K562 (cell line): ENCODE measurements around the gene IQGAP3. TPM values are rescaled to one million over a fixed set of nuclear protein-coding genes. Genes with fewer than 3 reads are reported as not detected.

ENCODE experiments used
- ATAC-seq: fragments of 200-7000 bp; cut with Tn5 transposase; 3 replicates; pipeline ENCODE4 v1.9.1; 2020; ENCODE audit warnings: moderate library complexity
- BruUV-seq: library from RNA; stranded (reverse); fragments of 400-500 nt; replicated peaks from 2 replicates; lab custom pipeline; 2021; lab: Mats Ljungman, UMichigan
- CTCF ChIA-PET: fragments of 300-600 bp; formaldehyde crosslinking; extraction: SDS; loops from one replicate; lab custom pipeline; 2021; ENCODE audit warnings: low intra/inter-chr PET ratio; lab: Yijun Ruan, JAX
- POLR2A ChIA-PET: fragments of 300-600, 350-650 bp; sonication (Branson Sonifier 250); formaldehyde crosslinking; extraction: SDS; loops from one replicate; lab custom pipeline; 2021; ENCODE audit warnings: antibody characterized with exemption, inconsistent platforms; lab: Yijun Ruan, JAX
- DNase-seq, 4 experiments: peaks; one replicate each; pipeline versions ENCODE4 v3.0.0 to v3.0.0-alpha.2; 2011 to 2018; ENCODE audit warnings: low spot score in 3 of 4, mixed read lengths in 3 of 4; ENCODE audit errors: extremely low read depth in 1 of 4
- FAIRE-seq: peaks from 2 replicates; lab custom pipeline; 2011; peaks lifted over from hg19 to GRCh38; lab: Jason Lieb, UNC
- H2AFZ ChIP-seq: 2 replicates; pipeline ENCODE4 v1.6.0; 2011; ENCODE audit warnings: low read depth, low read length, control low read depth, inconsistent platforms
- H3K27ac ChIP-seq: fragments of 200-600 bp; 3 replicates; pipeline ENCODE4 v1.8.0; 2011; ENCODE audit warnings: low read depth, mild to moderate bottlenecking, control low read depth, inconsistent platforms, low read length, moderate library complexity, mixed read lengths; ENCODE audit errors: extremely low read depth
- H3K27me3 ChIP-seq, 2 experiments: fragments of 300-600 bp in 1 of 2; 2 replicates in 1 of 2; 3 replicates in 1 of 2; pipeline versions ENCODE4 v1.6.0 to v1.8.0; 2011; ENCODE audit warnings: inconsistent platforms in 2 of 2, low read length in 2 of 2, mild to moderate bottlenecking in 1 of 2, mixed read lengths in 1 of 2, moderate library complexity in 1 of 2; ENCODE audit not compliant: control insufficient read depth in 2 of 2, insufficient read depth in 2 of 2
- H3K36me3 ChIP-seq: fragments of 300-600 bp; 3 replicates; pipeline ENCODE4 v1.8.0; 2011; ENCODE audit warnings: mild to moderate bottlenecking, low read length, inconsistent platforms; ENCODE audit not compliant: control insufficient read depth, insufficient read depth
- H3K4me1 ChIP-seq, 2 experiments: fragments of 200-600 bp in 1 of 2; replicated peaks in 1 of 2; 2 replicates in 1 of 2; 3 replicates in 1 of 2; pipeline versions ENCODE4 v1.5.1 to v1.8.0; 2011; ENCODE audit warnings: inconsistent platforms in 2 of 2, low read length in 2 of 2, mild to moderate bottlenecking in 1 of 2, mixed read lengths in 1 of 2, moderate library complexity in 1 of 2; ENCODE audit not compliant: control insufficient read depth in 2 of 2, insufficient read depth in 2 of 2
- H3K4me2 ChIP-seq: 2 replicates; pipeline ENCODE4 v1.6.1; 2011; ENCODE audit warnings: low read length, control low read depth, inconsistent platforms, mixed read lengths; ENCODE audit not compliant: insufficient read depth
- H3K4me3 ChIP-seq: fragments of 200-600 bp; sonication (generic), shearing (Covaris generic); 2 replicates; pipeline ENCODE4 v1.5.1; 2016; ENCODE audit warnings: control low read depth, inconsistent platforms
- H3K79me2 ChIP-seq: fragments of 200-600 bp; 3 replicates; pipeline ENCODE4 v1.8.0; 2011; ENCODE audit warnings: low read length, inconsistent platforms; ENCODE audit not compliant: control insufficient read depth, insufficient read depth
- H3K9ac ChIP-seq, 2 experiments: 2 replicates each; pipeline versions ENCODE4 v1.6.0 to v1.6.1; 2011; ENCODE audit warnings: low read depth in 2 of 2, low read length in 2 of 2, control low read depth in 1 of 2, inconsistent platforms in 1 of 2, mild to moderate bottlenecking in 1 of 2, mixed read lengths in 1 of 2; ENCODE audit not compliant: insufficient read depth in 1 of 2
- H3K9me1 ChIP-seq: one replicate; pipeline ENCODE4 v1.6.0; 2011; ENCODE audit warnings: inconsistent platforms, mild to moderate bottlenecking, low read length, moderate library complexity; ENCODE audit not compliant: control insufficient read depth, insufficient read depth
- H3K9me3 ChIP-seq: replicated peaks from 2 replicates; pipeline ENCODE4 v1.5.1; 2011; ENCODE audit warnings: low read depth, low read length, inconsistent platforms; ENCODE audit not compliant: control insufficient read depth, insufficient read depth
- H4K20me1 ChIP-seq: replicated peaks from 2 replicates; pipeline ENCODE4 v1.6.1; 2011; ENCODE audit warnings: low read length, inconsistent platforms, mixed read lengths; ENCODE audit not compliant: control insufficient read depth, insufficient read depth
- GABPB1 ChIP-seq: sonication (generic); formaldehyde crosslinking; IDR thresholded peaks from 2 replicates; pipeline ENCODE4 v1.8.0; 2022; ENCODE audit warnings: mild to moderate bottlenecking, missing genetic modification reagents
- JUND ChIP-seq, 2 experiments: IDR thresholded peaks; 2 replicates in 1 of 2; 3 replicates in 1 of 2; pipeline ENCODE4 v1.6.1; 2011; ENCODE audit warnings: borderline replicate concordance in 2 of 2, low read depth in 2 of 2, low read length in 2 of 2, improper control_type of control experiment in 1 of 2, missing biosample characterization in 1 of 2, missing genetic modification characterization in 1 of 2, missing genetic modification reagents in 1 of 2
- NR2C1 ChIP-seq, 2 experiments: fragments of 450-650 bp; IDR thresholded peaks; 2 replicates each; pipeline ENCODE4 v1.6.1; 2017; ENCODE audit warnings: mild to moderate bottlenecking in 2 of 2, antibody characterized with exemption in 1 of 2, inconsistent platforms in 1 of 2, missing compliant biosample characterization in 1 of 2, missing genetic modification characterization in 1 of 2
- RBM39 ChIP-seq: fragments of 200-400 bp; formaldehyde crosslinking; optimal IDR thresholded peaks from 2 replicates; pipeline ENCODE3; 2018; ENCODE audit warnings: low read depth, low read length
- SMAD4 ChIP-seq: fragments of 250-450 bp; sonication (Bioruptor Pico); conservative IDR thresholded peaks from 2 replicates; pipeline ENCODE4 v1.8.0; 2021; ENCODE audit warnings: inconsistent platforms, mild to moderate bottlenecking, moderate library complexity
- SMARCA5 ChIP-seq: fragments of 450-650 bp; IDR thresholded peaks from 2 replicates; pipeline ENCODE4 v1.6.1; 2016
- TBL1XR1 ChIP-seq, 2 experiments: IDR thresholded peaks; 2 replicates each; pipeline ENCODE4 v1.6.1; 2012; ENCODE audit warnings: improper control_type of control experiment in 2 of 2, low read length in 2 of 2, mild to moderate bottlenecking in 1 of 2
- TEAD2 ChIP-seq: fragments of 450-650 bp; IDR thresholded peaks from 2 replicates; pipeline ENCODE4 v1.6.1; 2016; ENCODE audit warnings: missing genetic modification characterization, control low read depth, missing compliant biosample characterization
- YY1 ChIP-seq, 3 experiments: IDR thresholded peaks; 2 replicates each; pipeline ENCODE4 v1.6.1; 2011; ENCODE audit warnings: low read length in 2 of 3, mild to moderate bottlenecking in 2 of 3, moderate library complexity in 2 of 3, borderline replicate concordance in 1 of 3, control low read depth in 1 of 3, low read depth in 1 of 3; ENCODE audit not compliant: insufficient read depth in 3 of 3, insufficient replicate concordance in 2 of 3, control insufficient read depth in 1 of 3, insufficient read length in 1 of 3; ENCODE audit errors: extremely low read depth in 1 of 3
- ZNF121 ChIP-seq: sonication (generic); formaldehyde crosslinking; conservative IDR thresholded peaks from 2 replicates; pipeline ENCODE4 v1.8.0; 2022; ENCODE audit warnings: missing genetic modification reagents
- WGBS: fragments of 100-300 bp; shearing (Covaris generic); methylation state at CpG from one replicate; pipeline ENCODE4 v1.1.6; 2016; ENCODE audit warnings: low coverage, mixed read lengths; ENCODE audit not compliant: insufficient coverage; ENCODE audit errors: missing lambda C conversion rate; 5-methylcytosine and 5-hydroxymethylcytosine counted together
- in situ Hi-C: fragments of 300-500 bp; cut with MboI; formaldehyde crosslinking; loops from 4 replicates; pipeline ENCODE4 v1.15.0; 2018; ENCODE audit warnings: inconsistent platforms, mixed read lengths
- intact Hi-C: fragments of 100-400 bp; cut with micrococcal nuclease; formaldehyde crosslinking; loops from 2 replicates; pipeline ENCODE4 v1.14.2; 2022
- polyA plus RNA-seq, 8 experiments: library from polyadenylated mRNA; depleted of rRNA in 4 of 8; stranded (reverse) in 5 of 8; unstranded in 3 of 8; fragments of >200 nt; fragmentation: Nextera tagmentation in 2 of 8; fragmentation: Illumina TruSeq in 1 of 8; extraction: Ambion mirVana in 2 of 8; extraction: Trizol in 1 of 8; gene quantifications; 2 replicates each; pipeline versions ENCODE4 v1.2.1 to v1.2.3, GENCODE V29; 2011 to 2014; ENCODE audit warnings: inconsistent platforms in 1 of 8, missing spikeins in 1 of 8
- total RNA-seq, 7 experiments: library from RNA; depleted of rRNA in 6 of 7; stranded (reverse); fragments of >200 nt in 6 of 7; fragmentation: Illumina TruSeq in 2 of 7; extraction: Trizol in 2 of 7; gene quantifications; 2 replicates each; pipeline versions ENCODE4 v1.2.1 to v1.2.3, GENCODE V29; 2011 to 2021; ENCODE audit warnings: low replicate concordance in 1 of 7

The IQGAP3 gene
- total and polyA plus RNA-seq, 9 of the 15 experiments (the other 6 are each of a cell fraction or from before 2014, with no cell fraction given), result 1.4 to 16.6 (median 11.9) TPM

DNA sequence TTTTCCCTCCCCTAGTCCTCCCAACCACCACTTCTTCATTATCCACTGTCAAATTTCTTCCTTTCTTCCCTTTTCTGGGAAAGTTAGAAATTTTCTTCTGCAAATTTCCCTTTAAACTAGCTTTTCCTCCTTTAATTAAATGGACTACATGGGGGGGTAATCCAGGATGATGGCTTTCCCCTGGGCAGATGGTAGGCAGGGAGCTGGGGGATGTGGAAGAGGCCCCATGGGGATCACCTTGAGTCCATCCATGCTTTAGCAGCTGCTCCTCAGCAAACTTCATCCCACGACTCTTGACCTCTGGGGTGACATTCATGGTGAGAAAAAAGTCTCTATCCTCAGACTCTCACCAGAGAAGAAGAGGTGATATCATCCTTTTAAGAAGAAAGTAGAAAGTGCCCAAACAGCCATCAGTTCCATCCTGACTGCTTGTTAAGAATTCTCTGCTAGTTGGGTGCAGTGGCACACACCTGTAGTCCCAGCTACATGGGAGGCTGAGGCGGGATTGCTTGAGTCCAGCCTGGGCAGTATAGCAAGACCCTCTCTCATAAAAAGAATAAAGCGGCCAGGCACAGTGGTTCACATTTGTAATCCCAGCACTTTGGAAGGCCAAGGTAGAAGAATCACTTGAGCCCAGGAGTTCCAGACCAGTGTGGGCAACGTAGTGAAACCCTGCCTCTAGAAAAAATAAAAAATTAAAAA is 26.5 kb upstream of the IQGAP3 start:
- no peak for DNase-seq
- H3K9me3 ChIP-seq, result no peaks in the 10 kb centered on the region
- H3K4me3 ChIP-seq, result no peak overlapping the region
- TF ChIP-seq ZNF121 (CRISPR knock-in tag), result peak; percentile 64
- TF ChIP-seq RBM39, result no peak
- TF ChIP-seq, all 486 proteins: peak for 1
- Histone ChIP-seq H4K20me1 (no peaks in the 10 kb centered on the region), H3K27me3 (no peaks in the 10 kb centered on the region), H3K4me1 (peaks cover 12% of the 10 kb centered on the region in 2 experiments; a peak in 4 of 5 replicates), H3K27ac (no peak overlapping the region), H3K9ac (no peak overlapping the region; a peak in 1 of 4 replicates), H3K79me2 (peaks cover 46% of the 10 kb centered on the region), H3K9me1 (no peaks in the 10 kb centered on the region), H2AFZ (no peak overlapping the region), H3K4me2 (no peak overlapping the region), H3K36me3 (peaks cover 60% of the 10 kb centered on the region)
- no TSS peak for BruUV-seq
- CTCF ChIA-PET, result no interaction called here
- FAIRE-seq, result no peak
- POLR2A ChIA-PET, result interaction anchor here (1.0 to 3.2 kb wide), 4 partner anchors 8 to 67 kb away, joined by 3 to 16 read pairs (median 4); partner anchors contain the start of gene NAXE
- no peak for ATAC-seq
- in situ Hi-C loops (no loop called here), intact Hi-C loops (no loop called here)
- WGBS, result 86% methylated on average over 4 of the region's 4 CpGs

DNA sequence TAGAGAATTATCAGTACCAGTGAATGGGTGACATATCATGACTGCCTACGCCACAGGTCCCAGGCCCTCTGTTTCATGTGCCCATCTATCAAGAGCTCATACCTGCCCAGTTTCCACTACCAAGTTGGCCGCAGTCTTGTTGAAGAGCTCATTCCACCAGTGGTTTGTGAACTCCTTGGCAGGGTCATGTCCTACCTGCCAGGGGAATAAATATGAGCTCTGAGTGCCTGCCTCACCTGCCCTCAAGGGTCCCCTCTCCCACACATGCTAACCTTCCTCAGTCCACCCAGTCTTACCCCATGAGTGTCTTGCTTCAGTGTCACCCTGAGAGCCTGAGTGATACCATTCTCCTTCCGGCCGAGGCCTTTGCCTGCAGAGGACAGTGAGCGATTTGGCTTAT is 25.8 kb upstream of the IQGAP3 start:
- intact Hi-C loops (no loop called here), in situ Hi-C loops (no loop called here)
- Histone ChIP-seq H3K79me2 (peaks cover 48% of the 10 kb centered on the region), H3K4me3 (no peak overlapping the region), H3K36me3 (peaks cover 67% of the 10 kb centered on the region), H3K9ac (0 out of 4 replicates have a peak overlapping the region, but pooled peaks of 1 of the 2 experiments have one; percentile 66), H3K27me3 (no peaks in the 10 kb centered on the region), H3K9me1 (no peaks in the 10 kb centered on the region), H3K27ac (no peak overlapping the region; the same call in 2 of the 3 replicates), H2AFZ (no peak overlapping the region), H3K4me1 (peaks cover 12% of the 10 kb centered on the region in 2 experiments; a peak in 4 of 5 replicates), H3K4me2 (no peak overlapping the region), H4K20me1 (no peaks in the 10 kb centered on the region), H3K9me3 (no peaks in the 10 kb centered on the region)
- ChIA-PET POLR2A (interaction anchor here (0.6 to 1.6 kb wide), 5 partner anchors 9 to 208 kb away, joined by 3 to 4 read pairs (median 3); no protein-coding TSS in a partner anchor), CTCF (no interaction called here)
- no peak for TF ChIP-seq YY1 (IDR thresholded peaks at IDR 0.05; ENCODE audit: borderline replicate concordance in 1 of 3, control insufficient read depth in 1 of 3, extremely low read depth in 1 of 3, insufficient read depth in 3 of 3, insufficient read length in 1 of 3, insufficient replicate concordance in 2 of 3, low read depth in 1 of 3, low read length in 2 of 3)
- TF ChIP-seq GABPB1, result no peak
- TF ChIP-seq JUND (IDR thresholded peaks at IDR 0.05; ENCODE audit: borderline replicate concordance, low read depth, low read length), result no peak
- no peak for TF ChIP-seq JUND (tag; IDR thresholded peaks at IDR 0.05; ENCODE audit: borderline replicate concordance, low read depth, low read length)
- TF ChIP-seq SMAD4 (CRISPR knock-in tag), result no peak
- no peak for TF ChIP-seq NR2C1 (IDR thresholded peaks at IDR 0.05)
- TF ChIP-seq NR2C1 (tag; IDR thresholded peaks at IDR 0.05), result no peak
- no peak for TF ChIP-seq TBL1XR1 (IDR thresholded peaks at IDR 0.05; ENCODE audit: low read length in 2 of 2)
- no peak for TF ChIP-seq TEAD2 (tag)
- TF ChIP-seq SMARCA5, result no peak
- no peak for FAIRE-seq
- 95% methylated on average over 5 of the region's 5 CpGs for WGBS
- BruUV-seq, result no TSS peak
- no peak for ATAC-seq
- no peak for DNase-seq
